ENCODE data around the gene DPP9. TPM values are rescaled to one million over a fixed set of nuclear protein-coding genes. Genes with fewer than 3 reads are reported as not detected.
"Not testable (repeated sequence)": the region's sequence is repeated elsewhere in the genome, so short reads cannot be mapped to it uniquely, and the experiment has no call there.

DPP9 gene
- total RNA-seq, 1 donor from 2014 or later, result 31.5 TPM

DNA sequence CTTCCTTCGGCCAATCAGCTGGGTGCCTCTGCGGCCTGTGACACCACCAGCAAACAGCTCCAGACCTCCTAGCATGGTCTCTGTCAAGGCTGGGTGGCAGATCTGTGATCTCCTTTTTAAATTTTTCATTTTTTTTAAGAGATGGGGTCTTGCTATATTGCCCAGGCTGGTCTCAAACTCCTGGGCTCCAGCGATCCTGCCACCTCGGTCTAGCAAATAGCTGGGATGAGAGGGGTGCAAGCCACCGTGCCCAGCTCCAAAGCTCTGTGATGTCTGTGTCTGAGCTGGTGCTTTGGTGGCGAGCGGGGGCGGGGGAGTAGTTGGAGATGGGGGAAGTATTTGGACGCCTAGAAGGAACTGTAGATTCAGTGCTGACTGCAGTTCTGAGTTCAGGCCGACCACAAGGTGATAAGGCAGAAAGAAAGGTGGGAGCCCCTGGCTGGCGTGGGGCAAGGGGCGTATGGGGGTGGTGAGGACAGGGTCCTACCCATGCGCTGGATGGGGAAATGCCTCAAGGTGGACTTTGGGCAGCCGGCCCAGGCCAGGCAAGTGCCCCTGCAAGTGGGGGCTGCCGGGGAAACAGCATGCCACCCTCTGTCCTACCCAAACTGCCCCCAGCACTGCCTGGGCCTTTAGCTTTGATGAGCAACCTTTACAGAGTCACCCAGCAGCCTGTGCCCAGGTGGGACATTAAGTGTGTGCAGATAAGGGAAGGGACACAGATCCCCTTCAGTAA lies 5.5 kb downstream of the DPP9 start:
- Mint-ChIP-seq H3K4me1 (ENCODE audit: low read depth) (peaks cover 67% of the 10 kb centered on the region), H3K27me3 (ENCODE audit: low read depth) (no peaks in the 10 kb centered on the region), H3K36me3 (ENCODE audit: low read depth) (peaks cover 11% of the 10 kb centered on the region), H3K27ac (ENCODE audit: unreplicated experiment) (peak overlapping the region; percentile 83), H3K9me3 (ENCODE audit: low read depth) (no peaks in the 10 kb centered on the region), H3K4me3 (ENCODE audit: unreplicated experiment) (no peak overlapping the region)
- TF ChIP-seq, protein P1, sequence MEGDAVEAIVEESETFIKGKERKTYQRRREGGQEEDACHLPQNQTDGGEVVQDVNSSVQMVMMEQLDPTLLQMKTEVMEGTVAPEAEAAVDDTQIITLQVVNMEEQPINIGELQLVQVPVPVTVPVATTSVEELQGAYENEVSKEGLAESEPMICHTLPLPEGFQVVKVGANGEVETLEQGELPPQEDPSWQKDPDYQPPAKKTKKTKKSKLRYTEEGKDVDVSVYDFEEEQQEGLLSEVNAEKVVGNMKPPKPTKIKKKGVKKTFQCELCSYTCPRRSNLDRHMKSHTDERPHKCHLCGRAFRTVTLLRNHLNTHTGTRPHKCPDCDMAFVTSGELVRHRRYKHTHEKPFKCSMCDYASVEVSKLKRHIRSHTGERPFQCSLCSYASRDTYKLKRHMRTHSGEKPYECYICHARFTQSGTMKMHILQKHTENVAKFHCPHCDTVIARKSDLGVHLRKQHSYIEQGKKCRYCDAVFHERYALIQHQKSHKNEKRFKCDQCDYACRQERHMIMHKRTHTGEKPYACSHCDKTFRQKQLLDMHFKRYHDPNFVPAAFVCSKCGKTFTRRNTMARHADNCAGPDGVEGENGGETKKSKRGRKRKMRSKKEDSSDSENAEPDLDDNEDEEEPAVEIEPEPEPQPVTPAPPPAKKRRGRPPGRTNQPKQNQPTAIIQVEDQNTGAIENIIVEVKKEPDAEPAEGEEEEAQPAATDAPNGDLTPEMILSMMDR (IDR thresholded peaks at IDR 0.05), result no peak
- no peak for DNase-seq (ENCODE audit: low spot score)

- TF ChIP-seq, protein P1 (IDR thresholded peaks at IDR 0.05), result no peak
- Mint-ChIP-seq H3K27me3 (ENCODE audit: low read depth) (no peaks in the 10 kb centered on the region), H3K36me3 (ENCODE audit: low read depth) (peaks cover 14% of the 10 kb centered on the region), H3K4me3 (ENCODE audit: unreplicated experiment) (peak overlapping the region; percentile 26), H3K4me1 (ENCODE audit: low read depth) (peaks cover 62% of the 10 kb centered on the region), H3K9me3 (ENCODE audit: low read depth) (no peaks in the 10 kb centered on the region), H3K27ac (ENCODE audit: unreplicated experiment) (peak overlapping the region; percentile 83)
- DNase-seq (ENCODE audit: low spot score), result no peak
Observed at GRCh38 chr19:4717191-4717965, 6.3 kb downstream of the DPP9 start.

DNA sequence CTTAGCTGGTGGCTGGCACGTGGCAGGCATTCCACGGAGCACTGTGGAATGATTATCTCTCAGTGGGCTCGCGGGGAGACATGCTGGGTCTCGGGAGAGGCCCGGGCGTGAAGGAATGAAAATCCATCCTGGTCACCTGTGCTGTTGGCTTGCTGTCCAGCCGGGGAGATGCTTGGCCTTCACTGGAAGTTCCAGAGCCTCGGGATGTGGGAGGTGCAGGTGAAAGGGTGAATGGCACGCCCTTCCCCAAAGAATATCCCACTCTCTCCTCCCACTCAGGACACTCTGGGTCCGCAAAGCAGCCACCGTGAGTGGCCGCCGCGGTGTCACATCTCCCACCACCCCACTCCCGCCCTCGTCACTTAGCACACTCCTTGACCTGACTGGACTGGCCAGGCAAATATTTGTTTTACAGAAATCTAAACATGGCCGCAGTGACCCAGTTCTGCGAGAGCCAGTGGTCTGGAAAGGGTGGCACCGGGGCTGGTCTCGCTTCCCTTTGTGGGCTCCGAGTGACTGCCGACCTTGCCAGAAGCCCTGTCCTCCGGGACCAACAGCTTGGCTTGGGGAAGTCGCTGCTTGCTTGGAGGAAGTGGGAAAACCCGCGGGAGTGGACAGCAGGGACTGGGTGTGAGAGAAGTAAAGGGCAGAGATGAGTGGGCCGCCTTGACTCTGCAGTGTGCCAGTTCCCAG lies 8.0 kb downstream of the DPP9 start:
- H3K4me1 Mint-ChIP-seq (ENCODE audit: low read depth), result peaks cover 52% of the 10 kb centered on the region
- TF ChIP-seq, protein P1 (IDR thresholded peaks at IDR 0.05), result no peak
- no peaks in the 10 kb centered on the region for H3K9me3 Mint-ChIP-seq (ENCODE audit: low read depth)
- H3K4me3 Mint-ChIP-seq (ENCODE audit: unreplicated experiment), result no peak overlapping the region
- H3K27ac Mint-ChIP-seq (ENCODE audit: unreplicated experiment), result peak overlapping the region; percentile 68
- no peak for DNase-seq (ENCODE audit: low spot score)
- no peaks in the 10 kb centered on the region for H3K27me3 Mint-ChIP-seq (ENCODE audit: low read depth)
- H3K36me3 Mint-ChIP-seq (ENCODE audit: low read depth), result peaks cover 19% of the 10 kb centered on the region

- H3K27ac Mint-ChIP-seq (ENCODE audit: unreplicated experiment); DNase-seq (ENCODE audit: low spot score); H3K27me3 Mint-ChIP-seq (ENCODE audit: low read depth); H3K9me3 Mint-ChIP-seq (ENCODE audit: low read depth); H3K4me3 Mint-ChIP-seq (ENCODE audit: unreplicated experiment): not testable (repeated sequence)
- Mint-ChIP-seq H3K4me1 (ENCODE audit: low read depth) (peaks cover 50% of the 10 kb centered on the region), H3K36me3 (ENCODE audit: low read depth) (peaks cover 15% of the 10 kb centered on the region)
Observed at GRCh38 chr19:4715178-4715528, 8.5 kb downstream of the DPP9 start.

DNA sequence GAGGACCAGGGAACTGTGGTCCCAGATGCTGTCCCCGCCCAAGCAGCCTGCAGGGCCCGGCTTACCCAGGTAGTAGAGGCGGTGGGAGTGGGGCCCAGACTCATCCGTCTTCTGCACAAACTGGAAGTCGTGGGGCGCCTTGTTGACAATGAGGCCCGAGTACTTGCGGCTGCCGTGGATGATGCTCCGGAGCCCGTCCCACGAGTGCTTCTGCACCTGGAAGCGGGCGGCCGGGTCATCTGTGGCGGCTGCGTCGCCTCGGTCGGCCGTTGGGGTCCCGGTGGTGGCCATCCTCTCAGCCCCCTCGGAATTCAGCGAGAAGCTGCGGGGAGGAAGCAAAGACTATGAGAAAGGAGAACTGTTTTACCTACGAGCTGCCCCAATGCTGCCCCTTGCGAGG lies 9.6 kb downstream of the DPP9 start:
- Mint-ChIP-seq H3K36me3 (ENCODE audit: low read depth) (peaks cover 15% of the 10 kb centered on the region), H3K4me3 (ENCODE audit: unreplicated experiment) (no peak overlapping the region), H3K27me3 (ENCODE audit: low read depth) (no peaks in the 10 kb centered on the region), H3K4me1 (ENCODE audit: low read depth) (peaks cover 60% of the 10 kb centered on the region), H3K9me3 (ENCODE audit: low read depth) (no peaks in the 10 kb centered on the region), H3K27ac (ENCODE audit: unreplicated experiment) (peak overlapping the region; percentile 80)
- TF ChIP-seq, protein P1 (IDR thresholded peaks at IDR 0.05), result no peak
- no peak for DNase-seq (ENCODE audit: low spot score)

Data from chondrocyte (in vitro differentiated cells).